ENCODE results near the gene TOPAZ1.
A peak's percentile ranks its signal among the peaks of the same experiment; 100 is the strongest.

The TOPAZ1 gene

GRCh38 chr3:44248152-44248551 lies 6.5 kb downstream of the TOPAZ1 start:
- no peak for DNase-seq

DNA sequence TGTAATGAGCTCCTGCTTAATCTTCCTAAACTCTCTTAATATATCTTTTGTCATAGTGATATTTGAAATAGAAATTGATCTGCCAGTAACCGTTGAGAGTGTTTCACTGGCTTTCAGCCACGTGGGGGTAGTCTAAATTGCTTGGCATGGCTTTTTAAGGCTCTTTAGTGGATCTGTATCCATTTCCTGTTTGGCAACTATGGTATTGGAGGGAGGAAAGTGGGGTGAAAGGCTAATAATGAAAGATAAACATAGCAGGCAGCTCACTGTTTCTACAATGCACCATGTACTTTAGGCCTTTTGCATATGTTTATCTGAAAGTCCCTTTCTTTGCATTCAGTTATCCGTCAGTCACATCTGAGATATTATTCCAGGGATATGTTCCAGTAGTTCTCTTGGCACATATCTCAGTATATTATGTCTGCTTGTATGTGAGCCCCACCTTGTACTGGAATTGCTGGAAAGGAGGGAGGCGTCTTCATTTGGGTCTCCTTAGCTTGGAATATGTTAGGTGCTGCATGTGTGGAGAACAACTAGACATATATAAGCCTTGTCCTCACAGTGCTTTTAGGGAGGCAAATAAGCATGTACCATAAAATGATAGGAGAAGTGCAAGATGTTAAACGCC lies 10.8 kb downstream of the TOPAZ1 start:
- no peak for DNase-seq

GRCh38 chr3:44259404-44259803 lies 17.7 kb downstream of the TOPAZ1 start:
- no peak for DNase-seq

- no peak for DNase-seq
Measured at GRCh38 chr3:44264146-44264545, 22.5 kb downstream of the TOPAZ1 start.

- DNase-seq: no peak
Measured at GRCh38 chr3:44265815-44266214, 24.1 kb downstream of the TOPAZ1 start.

DNA sequence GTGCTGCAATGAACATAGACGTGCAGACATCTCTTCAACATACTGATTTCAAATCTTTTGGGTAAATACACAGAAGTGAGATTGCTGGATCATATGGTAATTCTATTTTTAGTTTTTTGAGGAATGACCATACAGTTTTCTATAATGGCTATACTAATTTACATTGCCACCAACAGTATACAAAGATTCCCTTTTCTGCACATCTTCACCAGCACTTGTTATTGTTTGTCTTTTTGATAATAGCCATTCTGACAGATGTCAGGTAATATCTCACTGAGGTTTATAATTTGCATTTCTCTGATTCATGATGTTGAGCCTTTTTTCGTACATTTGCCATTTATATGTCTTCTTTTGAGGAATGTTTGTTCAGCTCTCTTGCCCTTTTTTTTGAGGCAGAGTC lies 30.5 kb downstream of the TOPAZ1 start:
- no peak for DNase-seq

GRCh38 chr3:44277925-44278324 lies 36.2 kb downstream of the TOPAZ1 start:
- DNase-seq: no peak

DNA sequence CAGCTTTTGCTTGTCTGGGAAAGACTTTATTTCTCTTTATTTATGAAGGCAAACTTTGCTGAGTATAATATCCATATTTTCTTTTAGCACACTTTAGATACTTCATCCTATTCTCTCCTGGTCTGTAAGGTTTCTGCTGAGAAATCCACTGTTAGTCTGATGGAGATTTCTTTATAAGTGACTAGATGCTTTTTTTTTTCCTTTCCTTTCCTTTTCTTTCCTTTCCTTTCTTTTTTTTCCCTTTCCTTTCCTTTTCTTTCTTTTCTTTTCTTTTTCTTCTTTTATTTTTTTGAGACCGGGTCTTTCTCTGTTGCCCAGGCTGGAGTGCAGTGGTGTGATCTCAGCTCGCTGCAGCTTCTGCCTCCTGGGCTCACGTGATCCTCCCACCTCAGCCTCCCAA lies 38.4 kb downstream of the TOPAZ1 start:
- no peak for DNase-seq

GRCh38 chr3:44280631-44281030 lies 38.9 kb downstream of the TOPAZ1 start:
- no peak for DNase-seq

DNA sequence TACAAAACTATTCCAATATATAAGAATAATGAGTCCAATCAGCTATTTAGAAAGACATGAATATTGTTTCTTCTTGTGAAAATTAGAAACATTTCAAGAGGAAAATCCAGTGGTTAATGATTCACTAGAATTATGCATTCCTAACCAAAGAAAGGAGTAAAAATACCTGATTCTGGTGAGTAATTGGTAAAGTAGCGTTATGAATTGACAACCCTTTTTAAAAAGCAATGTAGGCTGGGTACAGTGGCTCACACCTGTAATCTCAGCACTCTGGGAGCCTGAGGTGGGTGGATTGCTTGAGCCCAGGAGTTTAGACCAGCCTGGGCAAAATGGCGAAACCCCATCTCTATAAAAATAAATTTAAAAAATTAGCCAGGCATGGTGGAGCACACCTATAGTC lies 43.3 kb downstream of the TOPAZ1 start:
- no peak for DNase-seq

DNA sequence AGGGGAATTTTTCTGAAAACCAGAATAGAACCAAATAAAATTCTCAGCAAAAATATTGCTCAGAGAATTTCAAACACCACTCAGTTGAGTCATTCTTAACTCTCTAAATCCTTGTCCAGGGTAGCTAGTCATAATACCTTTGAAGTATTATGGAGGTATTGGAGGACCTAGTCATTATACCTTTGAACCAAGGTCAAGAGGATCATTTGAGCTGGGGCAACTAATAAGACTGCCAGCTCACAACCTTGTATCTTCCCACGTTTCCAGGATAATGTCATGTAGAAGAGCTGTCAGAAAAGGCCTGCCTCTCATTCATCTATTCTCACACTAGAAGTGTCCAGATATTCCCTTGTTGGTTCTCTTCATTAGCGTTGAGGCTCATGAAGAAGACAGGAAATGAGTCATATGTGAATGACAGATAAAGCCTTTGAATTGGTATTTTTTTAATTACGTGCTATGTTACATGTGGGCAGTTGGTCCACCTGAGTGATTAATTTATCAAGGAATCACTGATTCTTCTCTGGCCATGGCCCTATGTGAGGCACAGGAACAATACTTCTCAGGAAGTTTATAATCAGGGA lies 48.3 kb downstream of the TOPAZ1 start:
- DNase-seq: no peak

GRCh38 chr3:44292276-44292675 lies 50.6 kb downstream of the TOPAZ1 start:
- DNase-seq: no peak

GRCh38 chr3:44292947-44293346 lies 51.3 kb downstream of the TOPAZ1 start:
- DNase-seq: no peak

DNA sequence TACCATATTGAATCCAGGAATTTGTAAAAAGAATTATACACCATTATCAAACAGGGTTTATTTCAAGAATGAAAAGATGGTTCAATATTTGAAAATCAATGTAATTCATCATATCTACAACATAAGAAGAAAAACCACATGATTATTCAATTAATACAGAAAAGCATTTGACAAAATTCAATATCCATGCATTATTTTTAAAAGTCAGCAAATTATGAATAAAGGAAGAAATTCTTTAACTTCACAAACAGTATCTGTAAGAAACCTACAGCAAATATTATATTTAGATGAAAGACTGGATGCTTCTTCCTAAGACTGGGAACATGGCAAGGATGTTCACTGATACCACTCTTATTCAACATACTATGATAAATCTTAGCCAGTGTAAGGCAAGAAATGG lies 55.6 kb downstream of the TOPAZ1 start:
- no peak for DNase-seq

DNA sequence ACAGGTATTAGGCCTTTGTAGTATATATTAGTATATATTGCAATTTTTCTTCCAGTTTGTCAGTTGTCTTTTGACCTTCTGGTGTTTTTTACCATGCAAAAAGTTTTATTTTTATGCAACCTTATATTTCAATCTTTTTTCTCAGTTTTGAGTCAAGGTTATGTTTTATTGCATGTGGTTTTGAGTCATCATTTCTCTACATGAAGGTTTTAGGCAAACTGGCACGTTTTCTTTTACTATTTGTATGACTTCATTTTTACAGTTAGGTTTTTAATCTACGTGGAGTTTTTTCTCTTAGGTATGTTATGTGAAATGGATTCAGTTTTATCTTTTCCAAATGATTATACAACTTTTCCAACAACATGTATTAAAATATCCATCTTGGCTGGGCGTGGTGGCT lies 60.1 kb downstream of the TOPAZ1 start:
- no peak for DNase-seq

DNA sequence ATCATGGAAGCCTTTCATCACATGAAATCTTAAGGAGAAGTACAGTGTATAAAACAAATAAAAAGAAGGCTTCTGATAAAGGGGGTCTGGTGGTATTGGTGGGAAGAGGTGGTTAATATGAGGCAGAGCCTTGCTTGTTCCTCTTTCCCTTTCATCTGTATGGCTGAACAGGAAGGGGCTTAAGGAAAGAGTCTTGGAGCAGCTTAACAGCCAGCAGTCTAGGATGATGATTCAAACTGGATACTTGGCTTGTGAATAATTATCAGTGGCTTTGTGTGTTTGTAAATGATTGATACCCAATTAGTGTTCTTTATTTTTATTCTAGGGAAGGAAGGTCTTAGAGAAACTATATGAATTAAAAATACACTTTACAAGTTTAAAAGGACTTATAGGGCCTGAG lies 67.8 kb downstream of the TOPAZ1 start:
- DNase-seq: no peak

- no peak for DNase-seq
Measured at GRCh38 chr3:44318891-44319311, 77.2 kb downstream of the TOPAZ1 start.

DNA sequence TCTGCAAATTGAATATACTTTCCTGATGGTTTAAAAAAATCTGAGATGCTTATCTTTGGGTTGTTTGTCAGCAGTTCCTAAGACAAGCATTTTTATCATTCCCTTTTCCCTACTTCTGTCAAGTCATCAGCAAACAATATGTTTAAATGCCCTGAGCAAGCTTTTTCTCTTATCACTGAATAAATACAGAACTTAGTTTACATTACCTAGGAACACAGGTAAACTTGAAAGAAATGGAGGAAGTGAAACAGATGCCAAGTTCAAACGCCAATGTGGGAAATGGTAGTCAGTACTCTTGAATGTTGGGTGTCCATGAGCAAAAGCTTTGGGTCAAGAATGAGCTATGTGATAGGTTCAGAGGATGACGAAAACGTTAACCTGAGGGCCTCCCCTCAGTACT lies 79.6 kb downstream of the TOPAZ1 start:
- no peak for DNase-seq

GRCh38 chr3:44323341-44323955 lies 81.8 kb downstream of the TOPAZ1 start:
- DNase-seq: peak; percentile 45

GRCh38 chr3:44324584-44324983 lies 82.9 kb downstream of the TOPAZ1 start:
- no peak for DNase-seq

DNA sequence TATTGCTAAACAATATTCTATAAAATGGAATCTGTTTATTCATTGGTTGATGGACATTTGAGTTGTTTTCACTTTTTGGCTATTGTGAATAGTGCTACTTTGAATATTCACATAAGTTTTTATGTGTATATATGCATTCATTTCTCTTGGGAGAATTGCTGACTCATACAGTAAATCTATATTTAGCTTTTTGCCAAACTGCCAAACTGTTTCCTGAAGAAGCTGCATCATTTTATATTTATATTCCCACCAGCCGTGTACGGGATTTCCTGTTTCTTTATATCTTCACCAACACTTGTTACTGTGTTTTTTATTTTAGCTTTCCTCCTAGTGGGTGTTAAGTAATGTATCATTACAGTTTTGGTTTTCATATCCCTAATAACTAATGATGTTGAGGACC lies 84.3 kb downstream of the TOPAZ1 start:
- no peak for DNase-seq

GRCh38 chr3:44326515-44326914 lies 84.8 kb downstream of the TOPAZ1 start:
- DNase-seq: no peak

GRCh38 chr3:44329946-44330345 lies 88.3 kb downstream of the TOPAZ1 start:
- DNase-seq: no peak

- DNase-seq: no peak
Measured at GRCh38 chr3:44330444-44330843, 88.8 kb downstream of the TOPAZ1 start.

DNA sequence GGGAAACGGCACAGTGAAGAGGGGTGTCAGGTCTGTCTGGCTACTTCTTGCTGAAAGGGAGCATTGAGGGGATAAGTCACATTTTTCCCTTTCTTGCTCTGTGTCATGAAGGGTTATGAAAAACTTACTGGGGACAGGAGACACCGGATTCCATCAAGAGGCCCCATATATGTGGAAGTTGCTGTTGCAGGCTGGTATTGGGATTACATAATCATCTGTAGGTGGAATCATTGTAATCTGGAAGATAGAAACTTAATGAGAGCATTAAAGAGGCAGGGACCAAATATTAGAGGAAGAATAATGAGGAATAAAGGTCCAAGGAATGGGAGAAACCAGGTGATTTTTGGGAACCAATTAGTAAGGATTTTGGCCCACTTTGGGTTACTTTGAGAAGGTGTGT lies 92.6 kb downstream of the TOPAZ1 start:
- no peak for DNase-seq
